ENCODE results near the gene EML4. TPM values are rescaled to one million over a fixed set of nuclear protein-coding genes. Genes with fewer than 3 reads are reported as not detected.
"Not testable (repeated sequence)": the region's sequence is repeated elsewhere in the genome, so short reads cannot be mapped to it uniquely, and the experiment has no call there.

Gene EML4
- total RNA-seq, 2 experiments from 2014 or later, result 88.0 to 89.7 TPM

- no peaks in the 10 kb centered on the region for H3K36me3 Mint-ChIP-seq (ENCODE audit: low read depth)
- no peaks in the 10 kb centered on the region for H3K9me3 Mint-ChIP-seq (ENCODE audit: insufficient read depth)
- no peak overlapping the region for H3K27ac Mint-ChIP-seq
- CTCF ChIA-PET, result interaction anchor here (1.6 kb wide), 1 partner anchor 17 kb away, joined by 6 read pairs; no protein-coding TSS in a partner anchor
- no peak overlapping the region for H3K4me3 Mint-ChIP-seq
- no peak for DNase-seq
- POLR2A ChIA-PET, result no interaction called here
- ATAC-seq, result no peak
- H3K4me1 Mint-ChIP-seq (ENCODE audit: low read depth), result peaks cover 14% of the 10 kb centered on the region
- H3K27me3 Mint-ChIP-seq (ENCODE audit: low read depth), result peaks cover 2% of the 10 kb centered on the region
Measured at GRCh38 chr2:42368817-42369531, 199.8 kb downstream of the EML4 start.

- Mint-ChIP-seq H3K27ac (no peak overlapping the region), H3K4me3 (no peak overlapping the region), H3K9me3 (ENCODE audit: insufficient read depth) (no peaks in the 10 kb centered on the region), H3K36me3 (ENCODE audit: low read depth) (no peaks in the 10 kb centered on the region), H3K27me3 (ENCODE audit: low read depth) (peaks cover 2% of the 10 kb centered on the region), H3K4me1 (ENCODE audit: low read depth) (peaks cover 14% of the 10 kb centered on the region)
- POLR2A ChIA-PET, result no interaction called here
- no peak for ATAC-seq
- CTCF ChIA-PET, result no interaction called here
- no peak for DNase-seq
Measured at GRCh38 chr2:42369532-42370229, 200.5 kb downstream of the EML4 start.

GRCh38 chr2:42371611-42372473 lies 202.7 kb downstream of the EML4 start:
- Mint-ChIP-seq H3K36me3 (ENCODE audit: low read depth) (no peaks in the 10 kb centered on the region), H3K9me3 (ENCODE audit: insufficient read depth) (no peaks in the 10 kb centered on the region), H3K27me3 (ENCODE audit: low read depth) (peaks cover 2% of the 10 kb centered on the region), H3K4me3 (no peak overlapping the region), H3K27ac (no peak overlapping the region), H3K4me1 (ENCODE audit: low read depth) (peaks cover 13% of the 10 kb centered on the region)
- DNase-seq (no peak), ATAC-seq (no peak)
- CTCF ChIA-PET, result interaction anchor here (1.4 to 1.7 kb wide), 2 partner anchors 10 to 15 kb away, joined by 4 to 7 read pairs; no protein-coding TSS in a partner anchor
- POLR2A ChIA-PET, result interaction anchor here (1.3 kb wide), 1 partner anchor 11 kb away, joined by 3 read pairs; the partner anchor contains the start of gene COX7A2L

- no peak overlapping the region for H3K27ac Mint-ChIP-seq
Measured at GRCh38 chr2:42372474-42373200, 203.5 kb downstream of the EML4 start.

GRCh38 chr2:42376758-42377157 lies 207.6 kb downstream of the EML4 start:
- Mint-ChIP-seq H3K27ac (no peak overlapping the region), H3K4me1 (ENCODE audit: low read depth) (peaks cover 5% of the 10 kb centered on the region), H3K4me3 (no peak overlapping the region), H3K27me3 (ENCODE audit: low read depth) (no peaks in the 10 kb centered on the region), H3K36me3 (ENCODE audit: low read depth) (no peaks in the 10 kb centered on the region), H3K9me3 (ENCODE audit: insufficient read depth) (no peaks in the 10 kb centered on the region)
- CTCF ChIA-PET, result interaction anchor here (2.7 kb wide), 1 partner anchor 11 kb away, joined by 5 read pairs; no protein-coding TSS in a partner anchor
- ATAC-seq (no peak), DNase-seq (no peak)
- POLR2A ChIA-PET, result no interaction called here

More at GRCh38 chr2:42372474-42373200, 203.5 kb downstream of the EML4 start:
- Mint-ChIP-seq H3K4me1 (ENCODE audit: low read depth) (peaks cover 9% of the 10 kb centered on the region), H3K27me3 (ENCODE audit: low read depth) (peaks cover 2% of the 10 kb centered on the region), H3K36me3 (ENCODE audit: low read depth) (no peaks in the 10 kb centered on the region), H3K9me3 (ENCODE audit: insufficient read depth) (no peaks in the 10 kb centered on the region), H3K4me3 (no peak overlapping the region)
- CTCF ChIA-PET, result interaction anchor here (1.4 to 1.7 kb wide), 2 partner anchors 11 to 14 kb away, joined by 4 to 7 read pairs; no protein-coding TSS in a partner anchor
- ATAC-seq, result no peak
- DNase-seq, result no peak
- POLR2A ChIA-PET, result interaction anchor here (0.6 kb wide), 1 partner anchor 265 kb away, joined by 3 read pairs; no protein-coding TSS in a partner anchor

GRCh38 chr2:42378415-42378814 lies 209.3 kb downstream of the EML4 start:
- DNase-seq (no peak), ATAC-seq (no peak)
- no peaks in the 10 kb centered on the region for H3K36me3 Mint-ChIP-seq (ENCODE audit: low read depth)
- H3K27me3 Mint-ChIP-seq (ENCODE audit: low read depth), result no peaks in the 10 kb centered on the region
- no peaks in the 10 kb centered on the region for H3K9me3 Mint-ChIP-seq (ENCODE audit: insufficient read depth)
- H3K4me3 Mint-ChIP-seq, result no peak overlapping the region
- H3K4me1 Mint-ChIP-seq (ENCODE audit: low read depth), result no peaks in the 10 kb centered on the region
- ChIA-PET POLR2A (no interaction called here), CTCF (interaction anchor here (2.7 kb wide), 1 partner anchor 9 kb away, joined by 5 read pairs; no protein-coding TSS in a partner anchor)
- H3K27ac Mint-ChIP-seq, result no peak overlapping the region

- DNase-seq; CTCF ChIA-PET; H3K27ac Mint-ChIP-seq; H3K4me1 Mint-ChIP-seq (ENCODE audit: low read depth); ATAC-seq; H3K9me3 Mint-ChIP-seq (ENCODE audit: insufficient read depth); POLR2A ChIA-PET; H3K36me3 Mint-ChIP-seq (ENCODE audit: low read depth); H3K27me3 Mint-ChIP-seq (ENCODE audit: low read depth); H3K4me3 Mint-ChIP-seq: not testable (repeated sequence)
Measured at GRCh38 chr2:42380026-42380425, 210.9 kb downstream of the EML4 start.

- ChIA-PET CTCF (no interaction called here), POLR2A (no interaction called here)
- H3K9me3 Mint-ChIP-seq (ENCODE audit: insufficient read depth), result no peaks in the 10 kb centered on the region
- no peak for DNase-seq
- H3K36me3 Mint-ChIP-seq (ENCODE audit: low read depth), result no peaks in the 10 kb centered on the region
- no peak overlapping the region for H3K4me3 Mint-ChIP-seq
- no peaks in the 10 kb centered on the region for H3K27me3 Mint-ChIP-seq (ENCODE audit: low read depth)
- H3K4me1 Mint-ChIP-seq (ENCODE audit: low read depth), result no peaks in the 10 kb centered on the region
- no peak overlapping the region for H3K27ac Mint-ChIP-seq
- ATAC-seq, result no peak
Measured at GRCh38 chr2:42382144-42382543, 213.0 kb downstream of the EML4 start.

Other genes with a start within 250 kb of the EML4 start
- gene PKDCC, start 121.3 kb upstream of the EML4 start, total RNA-seq, result not detected
- 100 to 1,000 TPM; 102 to 109 TPM for gene COX7A2L, start 191.9 kb downstream of the EML4 start, total RNA-seq

All from activated CD8-positive, alpha-beta T cell treated with anti-CD3 and anti-CD28 coated beads, Interleukin-2, amount 10 ng/mL, durations not matched to agents 7 days and 5 days (primary cell).